SK-N-SH treated with all-trans-retinoic acid at 6 μM for 48 hours (cell line): ENCODE results near the gene TFB2M.
"Not testable (repeated sequence)": the region's sequence is repeated elsewhere in the genome, so short reads cannot be mapped to it uniquely, and the experiment has no call there.

Experiments used
- ATAC-seq: fragments of 200-7000 bp; cut with Tn5 transposase; 3 replicates; pipeline ENCODE4 v1.9.1; 2020; ENCODE audit warnings: mild to moderate bottlenecking, moderate library complexity
- ARNTL ChIP-seq: fragments of 450-650 bp; formaldehyde crosslinking; IDR thresholded peaks from 2 replicates; pipeline ENCODE4 v1.5.0; 2020; ENCODE audit warnings: low read depth, mild to moderate bottlenecking, moderate library complexity, borderline replicate concordance
- BACH2 ChIP-seq: fragments of 250-450 bp; sonication (Bioruptor Pico); IDR thresholded peaks from 2 replicates; pipeline ENCODE4 v1.9.0; 2021; ENCODE audit warnings: mild to moderate bottlenecking, borderline replicate concordance
- ESRRG ChIP-seq: fragments of 250-450 bp; sonication (Bioruptor Pico); IDR thresholded peaks from 2 replicates; pipeline ENCODE4 v1.6.1; 2021; ENCODE audit warnings: mild to moderate bottlenecking
- ISL1 ChIP-seq: fragments of 250-450 bp; sonication (Bioruptor Pico); IDR thresholded peaks from 2 replicates; pipeline ENCODE4 v2.1.2; 2022; ENCODE audit warnings: mild to moderate bottlenecking, moderate library complexity
- OSR1 ChIP-seq: fragments of 250-450 bp; sonication (Bioruptor Pico); IDR thresholded peaks from 2 replicates; pipeline ENCODE4 v1.8.0; 2022; ENCODE audit warnings: moderate library complexity, mild to moderate bottlenecking, inconsistent platforms
- PATZ1 ChIP-seq: fragments of 250-450 bp; sonication (Bioruptor Pico); IDR thresholded peaks from 2 replicates; pipeline ENCODE4 v1.8.0; 2020; ENCODE audit warnings: mild to moderate bottlenecking, moderate library complexity, borderline replicate concordance
- POU6F1 ChIP-seq: fragments of 250-450 bp; sonication (Bioruptor Pico); IDR thresholded peaks from 2 replicates; pipeline ENCODE4 v1.8.0; 2021; ENCODE audit warnings: low read depth, mild to moderate bottlenecking, moderate library complexity, borderline replicate concordance
- PPARA ChIP-seq: fragments of 250-450 bp; sonication (Bioruptor Pico); IDR thresholded peaks from 2 replicates; pipeline ENCODE4 v1.5.0; 2020; ENCODE audit warnings: mild to moderate bottlenecking, borderline replicate concordance
- RARB ChIP-seq: fragments of 250-450 bp; sonication (Bioruptor Pico); IDR thresholded peaks from 2 replicates; pipeline ENCODE4 v1.8.0; 2021; ENCODE audit warnings: mild to moderate bottlenecking, moderate library complexity
- TOX ChIP-seq: fragments of 250-450 bp; sonication (Bioruptor Pico); IDR thresholded peaks from 2 replicates; pipeline ENCODE4 v1.8.0; 2021; ENCODE audit warnings: mild to moderate bottlenecking, moderate library complexity, borderline replicate concordance
- TSHZ2 ChIP-seq: fragments of 250-450 bp; sonication (Bioruptor Pico); IDR thresholded peaks from 2 replicates; pipeline ENCODE4 v1.5.0; 2020; ENCODE audit warnings: mild to moderate bottlenecking, moderate library complexity
- ZC3H10 ChIP-seq: fragments of 250-450 bp; sonication (Bioruptor Pico); IDR thresholded peaks from 2 replicates; pipeline ENCODE4 v1.5.1; 2021; ENCODE audit warnings: mild to moderate bottlenecking, moderate library complexity
- ZNF70 ChIP-seq: fragments of 450-650 bp; formaldehyde crosslinking; IDR thresholded peaks from 2 replicates; pipeline ENCODE4 v1.5.0; 2020; ENCODE audit warnings: mild to moderate bottlenecking, moderate library complexity
- ZNF8 ChIP-seq: fragments of 450-650 bp; formaldehyde crosslinking; IDR thresholded peaks from 2 replicates; pipeline ENCODE4 v1.5.0; 2020; ENCODE audit warnings: mild to moderate bottlenecking, moderate library complexity

TFB2M gene

GRCh38 chr1:246573491-246573890 is 7.4 kb upstream of the TFB2M start:
- no peak; the same call in 2 of the 3 replicates for ATAC-seq

GRCh38 chr1:246572785-246573184 is 6.7 kb upstream of the TFB2M start:
- no peak for TF ChIP-seq POU6F1 (CRISPR knock-in tag)
- no peak for TF ChIP-seq ISL1 (CRISPR knock-in tag)
- no peak for TF ChIP-seq ZNF8 (CRISPR knock-in tag)
- TF ChIP-seq ZC3H10 (CRISPR knock-in tag), result no peak
- TF ChIP-seq ARNTL (CRISPR knock-in tag), result no peak
- TF ChIP-seq, all 23 proteins: peak for 0
- ATAC-seq, result no peak

More at GRCh38 chr1:246573491-246573890, 7.4 kb upstream of the TFB2M start:
- TF ChIP-seq RARB (CRISPR knock-in tag), result no peak

- ATAC-seq, result no peak
- no peak for TF ChIP-seq ARNTL (CRISPR knock-in tag)
- TF ChIP-seq ESRRG, result no peak
- no peak for TF ChIP-seq ZNF8 (CRISPR knock-in tag)
- TF ChIP-seq POU6F1 (CRISPR knock-in tag), result no peak
These were observed 5.9 kb upstream of the TFB2M start for GRCh38 chr1:246571953-246572352.

GRCh38 chr1:246571309-246571708 is 5.2 kb upstream of the TFB2M start:
- ATAC-seq, result not testable (repeated sequence)

GRCh38 chr1:246569248-246570238 is 3.5 kb upstream of the TFB2M start:
- ATAC-seq, result no peak
- no peak for TF ChIP-seq ISL1 (CRISPR knock-in tag)
- no peak for TF ChIP-seq PATZ1 (CRISPR knock-in tag)
- no peak for TF ChIP-seq TSHZ2
- no peak for TF ChIP-seq PPARA (CRISPR knock-in tag)
- no peak for TF ChIP-seq TOX (CRISPR knock-in tag)
- TF ChIP-seq RARB (CRISPR knock-in tag), result no peak
- TF ChIP-seq ZNF70 (CRISPR knock-in tag), result no peak
- TF ChIP-seq ESRRG, result no peak
- TF ChIP-seq OSR1 (CRISPR knock-in tag), result no peak
- no peak for TF ChIP-seq BACH2 (CRISPR knock-in tag)
- TF ChIP-seq ZC3H10 (CRISPR knock-in tag), result no peak
- no peak for TF ChIP-seq POU6F1 (CRISPR knock-in tag)
